GM19468 (cell line): ENCODE data around the gene RGS9.
"Not testable (repeated sequence)": the region's sequence is repeated elsewhere in the genome, so short reads cannot be mapped to it uniquely, and the experiment has no call there.

ENCODE experiments used
- ATAC-seq: cut with Tn5 transposase; IDR thresholded peaks from one replicate; pipeline ENCODE4 v1.9.1; 2021; ENCODE audit warnings: mild to moderate bottlenecking, moderate library complexity, moderate number of reproducible peaks; ENCODE audit not compliant: unreplicated experiment; ENCODE audit errors: extremely low read depth

The RGS9 gene

DNA sequence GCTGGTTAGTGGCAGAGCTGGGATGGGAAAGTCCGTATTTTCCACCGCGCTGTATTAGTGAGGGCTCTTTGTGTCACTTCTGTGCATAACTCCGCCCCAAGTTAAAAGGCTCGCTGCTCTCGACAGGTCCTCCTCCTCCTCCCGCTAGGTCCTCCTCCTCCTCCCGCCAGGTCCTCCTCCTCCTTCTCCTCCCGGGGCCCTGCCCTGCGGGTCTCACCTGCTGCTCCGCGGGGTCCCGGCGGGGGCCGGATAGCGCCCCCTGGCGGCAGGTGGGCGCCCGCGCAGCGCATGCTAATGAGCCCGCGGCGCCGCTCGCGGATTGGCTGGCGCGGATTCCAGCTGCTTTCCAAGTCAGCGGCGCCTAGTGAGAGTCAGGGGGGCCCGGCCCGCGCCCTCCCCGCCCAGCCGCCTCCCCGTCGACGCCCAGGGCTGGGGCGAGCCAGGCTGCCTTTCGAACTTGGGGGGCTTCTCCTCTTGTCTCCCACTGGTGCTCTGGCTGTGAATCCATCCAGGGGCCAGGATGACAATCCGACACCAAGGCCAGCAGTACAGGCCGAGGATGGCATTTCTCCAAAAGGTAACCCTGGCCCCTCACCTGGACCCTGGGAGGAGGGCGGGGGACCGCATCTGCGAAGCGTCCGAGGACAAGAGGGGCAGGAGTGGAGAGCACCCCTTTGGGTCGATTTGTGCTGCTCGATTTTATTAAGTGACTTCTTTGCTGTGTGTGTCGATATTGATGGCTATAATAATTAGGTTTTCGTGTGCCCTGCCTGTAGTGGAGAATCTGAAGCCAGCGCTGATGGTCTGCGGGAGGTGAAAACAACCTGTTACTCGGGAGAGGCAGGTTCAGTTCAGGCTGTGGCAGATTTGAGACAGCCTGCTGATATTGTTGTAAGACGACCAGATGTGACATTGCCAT is at the start of gene RGS9:
TSS of gene RGS9 (plus strand) at position 350 of the 919 bp plus-strand sequence. CDS start at position 521, 171 bp downstream.
- ATAC-seq = peak; percentile 94

DNA sequence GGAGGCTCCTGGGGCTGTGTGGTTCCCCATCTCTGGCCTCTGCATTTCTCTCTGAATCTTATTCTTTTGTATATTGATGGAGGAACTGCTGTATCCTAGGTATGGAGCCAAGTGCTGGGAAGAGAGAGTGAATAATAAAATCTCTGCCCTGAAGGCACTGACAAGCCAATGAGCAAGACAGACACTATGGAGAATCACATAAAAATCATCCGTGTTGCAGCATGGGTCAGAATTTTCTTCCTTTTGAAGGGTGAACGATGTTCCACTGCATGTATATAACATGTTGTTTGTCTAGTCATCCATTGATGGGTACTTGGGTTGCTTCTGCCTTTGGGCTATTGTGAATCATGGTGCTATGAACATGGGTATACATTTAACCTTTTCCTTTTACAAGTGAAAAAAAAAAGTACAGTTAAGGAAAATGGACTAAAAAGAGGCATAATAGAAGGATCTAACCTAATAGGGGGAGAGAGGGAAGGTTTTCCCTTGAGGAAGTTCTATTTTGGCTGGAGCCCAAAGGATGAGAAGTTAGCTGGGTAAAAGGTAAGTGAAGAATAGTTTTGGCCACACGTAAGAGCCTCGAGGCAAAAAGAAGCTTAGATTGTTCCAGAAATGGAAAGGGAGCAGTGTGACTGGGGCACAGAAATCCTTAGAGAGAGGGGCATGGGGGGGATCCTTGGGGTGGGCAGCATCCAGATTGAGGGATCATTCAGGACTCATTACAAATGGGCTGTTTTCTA is 48.4 kb upstream of the RGS9 start:
- ATAC-seq = no peak

DNA sequence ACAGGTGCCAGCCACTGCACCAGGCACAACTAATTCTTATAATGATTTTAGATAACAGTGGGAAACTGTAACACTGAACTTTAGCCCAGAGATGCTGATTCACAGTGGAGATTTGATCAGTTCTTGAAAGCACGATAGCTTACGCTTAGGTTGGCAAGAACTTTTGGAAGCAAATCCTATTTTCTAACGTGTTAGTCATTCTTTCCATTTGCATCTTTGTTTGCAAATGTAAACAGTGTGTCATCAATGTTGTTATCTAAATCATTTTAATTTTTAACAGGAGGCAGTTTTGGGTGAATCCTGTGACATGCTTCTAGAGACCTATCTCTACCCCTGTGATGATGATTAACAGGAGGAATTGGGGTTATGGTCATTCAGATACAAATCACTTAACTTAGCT is 44.9 kb upstream of the RGS9 start:
- no peak for ATAC-seq

DNA sequence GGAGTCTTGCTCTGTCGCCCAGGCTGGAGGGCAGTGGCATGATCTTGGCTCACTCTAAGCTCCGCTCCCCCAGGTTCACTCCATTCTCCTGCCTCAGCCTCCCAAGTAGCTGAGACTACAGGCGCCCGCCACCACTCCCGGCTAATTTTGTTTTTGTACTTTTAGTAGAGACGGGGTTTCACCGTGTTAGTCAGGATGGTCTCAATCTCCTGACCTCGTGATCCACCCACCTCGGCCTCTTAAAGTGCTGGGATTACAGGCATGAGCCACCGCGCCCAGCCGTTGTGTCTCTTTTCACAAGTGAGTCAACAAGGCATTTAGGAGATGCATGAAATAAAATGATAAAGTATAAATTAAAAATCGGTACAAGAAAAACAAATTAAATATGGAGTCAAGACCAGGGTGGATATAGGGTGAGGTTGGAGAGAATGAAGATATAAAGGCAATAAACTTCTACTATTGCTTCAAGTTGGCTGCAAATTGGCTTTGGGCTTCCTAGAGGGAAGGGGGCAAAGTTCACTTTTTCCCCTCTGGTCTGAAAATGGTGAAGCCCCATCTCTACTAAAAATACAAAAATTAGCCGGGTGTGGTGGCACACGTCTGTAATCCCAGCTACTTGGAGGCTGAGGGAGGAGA is 44.3 kb upstream of the RGS9 start:
- not testable (repeated sequence) for ATAC-seq

DNA sequence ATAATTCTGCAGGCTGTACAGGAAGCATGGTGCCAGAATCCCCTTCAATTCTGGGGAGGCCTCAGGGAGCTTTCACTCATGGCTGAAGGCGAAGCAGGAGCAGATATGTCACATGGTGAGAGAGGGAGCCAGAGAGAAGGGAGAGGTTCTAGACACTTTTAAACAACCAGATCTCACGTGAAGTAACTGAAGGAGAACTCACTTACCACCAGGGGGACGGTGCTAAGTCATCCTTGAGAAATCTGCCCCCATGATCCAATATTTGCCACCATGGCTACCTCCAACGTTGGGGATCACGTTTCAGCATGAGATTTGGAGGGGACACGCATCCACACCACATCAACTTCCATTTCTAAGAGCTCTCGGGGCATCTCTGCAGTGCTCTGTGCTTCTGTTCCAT is 43.2 kb upstream of the RGS9 start:
- no peak for ATAC-seq

DNA sequence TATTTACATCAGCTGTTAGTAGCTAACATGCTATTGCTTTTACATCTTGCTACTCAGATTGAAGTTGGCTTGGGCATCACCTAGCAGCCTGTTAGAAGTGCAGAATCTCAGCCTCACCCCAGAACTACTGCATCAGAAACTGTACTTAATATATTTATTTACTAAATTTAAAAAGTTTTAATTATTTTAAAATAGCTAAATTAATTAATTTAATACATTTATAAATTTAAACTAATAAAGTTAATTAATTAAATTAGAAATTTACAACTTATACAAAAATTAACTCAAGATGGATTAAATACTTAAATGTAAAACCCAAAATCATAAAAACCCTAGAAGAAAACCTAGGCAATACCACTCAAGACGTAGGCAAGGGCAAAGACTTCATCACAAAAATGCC is 41.7 kb upstream of the RGS9 start:
- no peak for ATAC-seq

DNA sequence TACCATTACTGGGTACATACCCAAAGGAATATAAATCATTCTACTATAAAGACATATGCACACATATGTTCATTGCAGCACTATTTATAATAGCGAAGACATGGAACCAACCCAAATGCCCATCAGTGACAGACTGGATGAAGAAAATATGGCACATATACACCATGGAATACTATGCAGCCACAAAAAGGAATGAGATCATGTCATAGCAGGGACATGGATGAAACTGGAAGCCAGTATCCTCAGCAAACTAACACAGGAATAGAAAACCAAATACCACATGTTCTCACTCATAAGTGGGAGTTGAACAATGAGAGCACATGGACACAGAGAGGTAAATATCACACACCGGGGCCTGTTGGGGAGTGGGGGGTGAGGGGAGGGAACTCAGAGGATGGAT is 40.8 kb upstream of the RGS9 start:
- not testable (repeated sequence) for ATAC-seq

DNA sequence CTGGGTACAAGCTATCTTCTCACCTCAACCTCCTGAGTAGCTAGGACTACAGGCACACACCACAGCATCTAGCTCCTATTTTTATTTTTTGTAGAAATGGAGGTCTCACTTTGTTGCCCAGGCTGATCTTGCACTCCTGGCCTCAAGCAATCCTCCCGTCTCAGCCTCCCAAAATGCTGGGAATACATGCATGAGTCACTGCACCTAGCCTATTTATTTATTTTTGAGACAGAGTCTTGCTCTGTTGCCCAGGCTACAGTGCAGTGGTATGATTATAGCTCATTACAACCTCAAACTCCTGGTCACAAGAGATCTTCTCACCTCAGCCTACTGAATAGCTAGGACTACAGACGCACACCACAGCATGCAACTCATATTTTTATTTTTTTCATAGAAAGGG is 40.1 kb upstream of the RGS9 start:
- ATAC-seq = no peak

DNA sequence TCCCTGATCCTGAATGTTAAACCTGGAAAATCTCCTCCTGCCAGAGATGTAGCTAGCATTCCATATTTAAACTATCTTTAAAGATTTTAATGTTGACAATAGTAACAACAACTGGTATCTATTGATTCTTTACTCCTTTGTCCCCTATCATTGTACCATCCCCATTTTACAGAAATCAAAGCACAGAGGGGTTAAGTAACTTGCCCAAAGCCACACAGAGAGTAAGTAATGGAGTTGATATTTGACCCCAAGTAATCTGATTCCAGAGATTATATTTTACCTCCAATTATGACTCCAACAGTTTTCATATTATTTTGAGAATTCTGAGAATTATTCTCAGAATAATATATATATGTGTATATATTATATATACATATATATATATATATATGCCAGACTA is 37.7 kb upstream of the RGS9 start:
- no peak for ATAC-seq

DNA sequence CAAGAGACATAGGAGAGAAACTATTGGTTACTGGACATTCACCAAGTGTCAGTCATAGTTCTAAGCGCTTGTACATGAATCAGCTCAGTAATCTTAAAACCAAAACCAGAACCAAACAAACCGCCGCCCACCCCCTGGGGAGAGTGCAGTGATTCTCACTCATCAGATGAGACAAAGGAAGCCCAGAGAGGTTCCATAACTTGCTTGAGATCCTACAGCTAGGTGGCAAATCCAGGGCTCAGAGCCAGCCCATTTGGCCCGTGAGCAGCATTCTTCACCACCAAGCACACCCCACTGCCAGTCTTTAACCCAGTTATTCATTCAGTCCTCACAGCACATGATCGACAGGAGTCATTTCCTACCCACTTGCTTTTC is 37.2 kb upstream of the RGS9 start:
- ATAC-seq = peak; percentile 54

DNA sequence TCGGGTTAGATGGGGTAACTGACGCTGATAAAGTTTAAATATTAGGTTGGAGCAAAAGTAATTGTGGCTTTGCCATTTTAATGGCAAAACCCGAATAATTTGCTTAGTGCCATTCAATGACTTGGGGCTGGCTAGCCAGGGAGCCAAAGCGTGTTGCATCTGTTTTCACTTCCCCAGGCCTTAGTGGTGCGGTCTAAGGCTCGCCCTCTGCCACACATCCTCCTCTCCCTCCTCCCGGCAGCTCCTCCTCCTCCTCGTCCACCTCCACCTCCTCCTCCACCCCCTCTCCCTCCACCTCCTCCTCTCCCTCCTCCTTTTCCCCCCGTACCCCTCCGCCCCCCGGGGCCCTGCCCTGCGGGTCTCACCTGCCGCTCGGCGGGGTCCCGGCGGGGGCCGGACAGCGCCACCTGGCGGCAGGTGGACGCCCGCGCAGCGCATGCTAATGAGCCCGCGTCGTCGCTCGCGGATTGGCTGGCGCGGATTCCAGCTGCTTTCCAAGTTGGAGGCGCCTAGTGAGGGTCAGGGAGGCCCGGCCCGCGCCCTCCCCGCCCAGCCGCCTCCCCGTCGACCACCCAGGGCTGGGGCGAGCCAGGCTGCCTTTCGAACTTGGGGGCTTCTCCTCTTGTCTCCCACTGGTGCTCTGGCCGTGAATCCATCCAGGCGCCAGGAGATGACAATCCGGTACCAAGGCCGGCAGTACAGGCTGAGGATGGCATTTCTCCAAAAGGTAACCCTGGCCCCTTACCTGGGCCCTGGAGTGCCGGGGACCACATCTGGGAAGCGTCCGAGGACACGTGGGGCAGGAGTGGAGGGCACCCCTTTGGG is 36.6 kb upstream of the RGS9 start:
- ATAC-seq = peak; percentile 55

DNA sequence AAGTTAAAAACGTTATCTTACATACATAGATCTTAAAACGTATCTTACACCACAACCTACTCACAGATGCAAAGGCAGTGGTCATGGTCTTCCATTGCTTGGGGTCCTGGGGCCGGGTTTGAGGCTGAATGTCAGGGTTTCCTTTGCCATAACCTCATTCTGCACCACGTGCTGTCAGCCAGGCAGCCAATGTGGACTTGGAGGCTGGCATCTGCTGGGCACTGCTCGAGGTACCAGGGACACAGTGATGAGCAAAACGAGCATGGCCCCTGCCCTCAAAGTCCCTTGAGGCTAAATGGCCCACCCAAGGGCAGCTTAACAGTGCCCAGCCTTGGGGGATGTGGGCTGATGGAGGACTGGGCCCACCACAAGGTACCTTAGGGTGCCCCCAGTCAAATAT is 35.8 kb upstream of the RGS9 start:
- no peak for ATAC-seq

DNA sequence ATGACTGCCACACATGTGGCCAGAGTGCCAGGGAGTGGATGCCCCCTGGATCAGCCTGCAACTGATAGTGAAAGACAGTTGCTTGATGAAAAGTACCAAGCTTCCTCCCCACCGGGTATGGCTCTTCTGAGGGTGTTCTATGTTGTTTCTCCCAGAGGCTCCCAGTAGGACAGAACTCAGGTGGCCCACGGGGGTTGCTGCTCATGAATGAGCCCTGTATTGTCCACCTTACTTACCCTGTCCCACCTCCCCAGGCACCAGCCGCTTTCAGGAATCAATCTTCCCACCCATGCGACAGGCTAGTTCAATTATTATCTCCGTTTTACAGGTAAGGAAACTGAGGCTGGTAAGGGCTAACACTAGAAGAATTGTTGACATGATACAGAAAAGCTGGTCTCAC is 34.9 kb upstream of the RGS9 start:
- no peak for ATAC-seq

DNA sequence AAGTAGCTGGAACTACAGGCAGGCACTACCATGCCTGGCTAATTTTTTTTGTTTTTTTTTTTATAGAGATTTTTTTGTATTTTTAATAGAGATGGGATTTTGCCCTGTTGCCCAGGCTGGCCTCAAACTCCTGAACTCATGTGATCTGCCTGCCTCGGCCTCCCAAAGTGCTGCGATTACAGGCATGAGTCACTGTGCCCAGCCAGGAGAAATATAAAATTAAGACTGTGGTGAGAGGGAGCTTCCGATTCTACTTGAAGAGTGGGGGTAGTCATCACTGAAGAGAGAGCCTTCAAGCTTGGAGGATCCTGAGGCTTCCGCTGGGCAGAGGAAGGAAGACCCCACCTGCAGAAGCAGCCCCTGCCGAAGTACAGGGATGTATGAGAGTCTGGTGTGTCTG is 34.4 kb upstream of the RGS9 start:
- ATAC-seq = no peak

DNA sequence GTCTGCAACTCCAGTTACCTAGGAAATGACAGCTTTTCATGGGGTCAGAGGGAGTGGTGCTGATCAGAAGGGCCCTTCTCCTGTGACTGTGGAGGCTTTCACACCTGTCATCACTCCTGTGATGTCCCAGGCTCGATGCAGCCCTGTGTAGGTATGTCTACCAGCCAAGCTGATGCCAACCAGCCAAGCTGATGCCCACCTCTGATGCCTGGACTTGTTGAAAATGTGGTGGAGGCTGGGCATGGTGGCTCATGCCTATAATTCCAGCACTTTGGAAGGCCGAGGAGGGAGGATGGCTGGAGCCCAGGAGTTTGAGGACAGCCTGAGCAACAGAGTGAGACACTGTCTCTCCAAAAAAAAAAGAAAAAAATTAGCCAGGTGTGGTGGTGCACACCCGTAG is 33.7 kb upstream of the RGS9 start:
- ATAC-seq = no peak

DNA sequence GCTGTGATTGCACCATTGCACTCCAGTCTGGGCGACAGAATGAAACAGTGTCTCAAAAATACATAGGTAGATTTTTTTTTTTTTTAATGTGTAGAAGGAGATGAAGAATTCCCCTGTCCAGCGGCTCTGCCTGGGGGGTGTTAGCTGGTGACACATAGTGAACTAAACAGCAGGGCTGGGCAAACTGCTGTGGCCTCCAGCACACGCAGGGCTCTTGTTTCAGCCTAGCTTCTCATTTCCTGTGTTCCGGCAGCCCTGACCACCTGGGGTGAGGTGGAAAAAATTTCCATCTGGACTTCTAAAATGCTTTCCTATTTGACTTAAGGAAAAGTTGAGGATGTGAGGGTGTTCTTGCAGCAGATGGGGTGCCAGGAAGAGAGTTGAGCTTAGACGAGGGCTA is 33.3 kb upstream of the RGS9 start:
- ATAC-seq = no peak

DNA sequence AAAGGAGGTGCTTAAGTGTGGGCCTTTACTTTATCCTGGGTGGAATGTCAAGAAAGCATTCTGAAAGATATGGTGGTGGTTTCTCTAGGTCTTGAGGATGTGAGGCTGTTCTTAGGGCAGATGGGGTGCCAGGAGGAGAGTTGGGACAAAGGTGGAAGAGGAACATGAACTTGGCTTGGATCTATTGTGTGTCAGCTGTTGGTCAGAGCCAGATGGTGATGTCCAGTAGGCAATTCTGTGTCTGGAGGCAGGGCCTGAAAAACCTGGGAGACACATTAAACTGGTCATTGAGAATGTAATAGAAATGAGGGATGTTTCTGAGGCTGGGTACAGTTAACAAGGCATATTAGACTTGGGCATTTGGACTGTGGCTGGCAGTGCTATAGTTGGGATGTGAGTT is 32.6 kb upstream of the RGS9 start:
- no peak for ATAC-seq

DNA sequence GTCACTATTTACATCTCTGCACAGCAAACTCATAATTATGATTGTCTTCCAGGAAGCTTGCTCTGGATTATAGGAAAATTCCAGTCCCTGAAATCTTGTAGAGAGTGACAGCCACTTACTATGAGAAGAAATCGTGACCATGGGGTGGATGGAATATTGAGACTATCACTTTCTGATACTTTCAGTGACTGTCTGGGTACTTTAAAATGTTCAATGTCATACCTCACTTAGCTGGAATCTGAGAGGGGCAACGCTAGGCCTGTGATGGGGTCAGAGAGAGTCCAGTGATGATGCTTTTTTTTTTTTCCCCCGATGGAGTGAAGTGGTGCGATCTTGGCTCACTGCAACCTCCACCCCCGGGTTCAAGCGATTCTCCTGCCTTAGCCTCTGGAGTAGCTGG is 32.2 kb upstream of the RGS9 start:
- no peak for ATAC-seq

DNA sequence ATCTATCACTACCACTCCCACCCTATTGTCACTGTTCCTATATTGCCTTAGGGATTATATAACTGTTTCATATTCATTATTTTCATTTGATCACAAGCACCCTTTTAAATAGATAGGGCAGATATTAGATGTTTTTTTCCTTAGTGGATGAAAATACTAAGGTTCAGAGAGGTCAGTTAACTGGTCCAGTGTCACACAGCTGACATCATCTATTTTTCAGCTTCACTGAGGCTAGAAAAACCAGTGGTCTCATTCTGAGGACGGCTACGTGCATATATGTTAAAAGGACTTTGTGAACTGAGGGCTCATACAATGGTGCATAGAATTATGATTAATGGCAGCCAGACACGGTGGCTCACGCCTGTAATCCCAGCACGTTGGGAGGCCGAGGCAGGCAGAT is 29.0 kb upstream of the RGS9 start:
- no peak for ATAC-seq

DNA sequence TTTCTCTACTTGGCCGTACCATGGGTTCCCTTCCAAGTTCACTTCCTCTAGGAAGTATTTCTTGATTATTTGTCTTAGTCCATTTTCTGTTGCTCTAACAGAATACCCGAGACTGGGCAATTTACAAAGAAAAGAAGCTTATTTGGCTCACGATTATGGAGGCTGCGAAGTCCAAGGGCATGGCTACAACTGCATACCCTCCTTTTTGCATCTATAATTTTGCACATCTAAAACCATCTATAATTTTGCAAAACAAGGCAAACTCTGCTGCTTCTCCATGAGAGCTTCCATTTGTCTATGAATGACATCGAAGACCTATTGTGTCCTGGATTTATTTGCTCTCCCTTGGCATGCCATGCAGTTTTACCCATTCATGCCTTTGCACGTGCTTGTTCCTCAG is 27.6 kb upstream of the RGS9 start:
- no peak for ATAC-seq
